ENCODE results near the gene UNC5A.

UNC5A gene

GRCh38 chr5:176881021-176881749 lies 70.8 kb downstream of the UNC5A start:
- TF ChIP-seq GATA3 (IDR thresholded peaks at IDR 0.05; ENCODE audit: low read depth, low read length), result no peak
- no peak for TF ChIP-seq GATA2 (IDR thresholded peaks at IDR 0.05; ENCODE audit: low read depth, low read length)

DNA sequence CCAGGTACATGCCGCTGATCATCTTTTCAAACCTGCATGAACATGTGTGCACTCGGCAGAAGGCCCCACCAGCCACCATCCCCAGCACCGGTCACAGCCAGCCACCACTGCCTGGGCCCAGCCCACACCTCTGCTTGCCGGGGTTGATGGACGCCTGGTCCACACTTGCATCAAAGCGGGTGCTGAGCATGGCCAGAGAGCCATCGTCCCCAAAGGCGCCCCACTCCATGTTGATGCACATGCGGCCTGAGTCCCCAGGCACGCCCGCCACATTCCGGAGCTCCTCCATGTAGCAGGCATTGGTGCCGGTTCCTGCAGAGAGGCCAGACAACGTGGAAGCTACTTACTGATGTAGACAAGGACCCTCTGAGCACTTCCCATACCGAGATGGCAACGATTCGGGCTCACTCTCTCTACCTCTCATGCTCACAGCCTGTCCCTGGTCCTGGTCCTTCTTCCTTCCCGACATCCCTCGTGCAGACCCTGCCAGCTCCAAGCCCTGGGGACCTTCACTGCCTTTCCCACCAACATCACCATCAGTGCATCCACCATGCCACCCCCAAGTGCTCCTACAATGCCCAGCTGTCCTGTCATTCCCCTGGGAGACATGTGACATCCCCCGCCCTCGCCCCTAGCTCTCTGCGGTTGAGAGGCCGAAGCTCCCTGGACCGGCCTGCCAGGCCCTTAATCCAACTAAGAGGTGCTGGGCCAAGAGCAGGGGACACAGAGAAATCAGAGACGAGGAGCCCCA lies 71.6 kb downstream of the UNC5A start:
- TF ChIP-seq GATA3 (IDR thresholded peaks at IDR 0.05; ENCODE audit: low read depth, low read length), result no peak
- TF ChIP-seq GATA2 (IDR thresholded peaks at IDR 0.05; ENCODE audit: low read depth, low read length), result no peak

DNA sequence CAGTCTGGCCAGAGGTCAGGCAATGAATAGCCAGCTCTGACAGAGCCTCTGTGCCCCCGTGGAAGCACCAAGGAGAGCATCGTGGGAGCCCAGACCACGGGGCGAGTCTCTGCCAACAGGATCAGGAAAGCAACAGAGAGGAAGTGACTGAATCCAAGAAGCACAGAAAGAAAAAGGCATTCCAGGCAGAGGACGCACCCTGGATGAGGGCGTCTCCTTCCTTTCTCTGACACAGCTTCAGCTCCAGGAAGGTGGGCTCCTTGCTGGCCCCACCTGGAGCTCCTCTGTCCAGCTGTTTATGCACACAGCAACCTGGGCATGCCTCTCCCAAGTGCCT lies 72.2 kb downstream of the UNC5A start:
- TF ChIP-seq GATA3 (IDR thresholded peaks at IDR 0.05; ENCODE audit: low read depth, low read length) (no peak), GATA2 (IDR thresholded peaks at IDR 0.05; ENCODE audit: low read depth, low read length) (no peak)

GRCh38 chr5:176883700-176884570 lies 73.6 kb downstream of the UNC5A start:
- no peak for TF ChIP-seq GATA3 (IDR thresholded peaks at IDR 0.05; ENCODE audit: low read depth, low read length)
- TF ChIP-seq GATA2 (IDR thresholded peaks at IDR 0.05; ENCODE audit: low read depth, low read length), result no peak

GRCh38 chr5:176884571-176884890 lies 74.2 kb downstream of the UNC5A start:
- TF ChIP-seq GATA3 (IDR thresholded peaks at IDR 0.05; ENCODE audit: low read depth, low read length), result no peak

DNA sequence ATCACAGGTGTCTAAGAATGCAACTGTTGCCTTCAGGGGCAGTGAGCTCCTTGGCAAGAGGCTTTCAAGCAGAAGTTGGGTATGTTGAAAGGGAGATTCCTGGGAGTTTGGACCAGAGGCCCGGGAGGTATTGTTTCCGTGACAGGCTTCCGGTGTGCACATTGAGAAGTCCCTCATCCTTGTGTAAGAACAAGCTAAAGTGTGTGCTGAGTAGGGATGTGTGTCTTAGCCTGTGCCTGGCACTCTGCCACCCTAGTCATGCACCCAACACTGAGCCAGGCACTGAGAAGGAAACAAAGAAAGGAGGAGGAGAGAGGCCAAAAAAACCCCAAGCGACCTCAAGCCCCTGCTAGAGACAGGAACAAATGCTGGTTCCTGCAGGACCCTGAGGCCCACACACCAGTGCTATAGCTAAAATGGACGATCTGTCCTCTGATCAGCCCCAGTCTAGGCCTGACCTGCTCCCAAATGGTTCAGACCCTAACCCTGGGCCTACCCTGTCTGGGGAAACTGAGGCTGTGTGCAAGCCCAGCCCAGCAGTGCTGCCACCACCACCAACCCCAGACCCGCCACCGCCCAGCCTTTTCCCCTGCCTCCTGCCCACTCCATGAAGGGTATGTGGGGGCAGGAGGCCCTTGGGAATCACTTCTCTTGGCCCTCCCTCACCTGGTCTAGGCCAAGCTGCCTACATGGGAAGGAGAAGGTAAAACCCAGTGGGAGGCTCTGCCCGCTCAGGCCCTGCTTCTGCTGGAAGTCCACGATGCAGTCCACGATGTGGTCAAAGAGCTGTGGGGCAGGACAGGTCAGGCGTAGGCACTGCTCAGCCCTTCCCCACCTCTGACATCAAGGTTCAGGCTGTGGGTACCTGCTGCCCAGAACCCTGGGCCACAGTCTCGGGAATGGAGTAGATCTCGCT lies 76.2 kb downstream of the UNC5A start:
- TF ChIP-seq GATA3 (IDR thresholded peaks at IDR 0.05; ENCODE audit: low read depth, low read length) (no peak), GATA2 (IDR thresholded peaks at IDR 0.05; ENCODE audit: low read depth, low read length) (no peak)

DNA sequence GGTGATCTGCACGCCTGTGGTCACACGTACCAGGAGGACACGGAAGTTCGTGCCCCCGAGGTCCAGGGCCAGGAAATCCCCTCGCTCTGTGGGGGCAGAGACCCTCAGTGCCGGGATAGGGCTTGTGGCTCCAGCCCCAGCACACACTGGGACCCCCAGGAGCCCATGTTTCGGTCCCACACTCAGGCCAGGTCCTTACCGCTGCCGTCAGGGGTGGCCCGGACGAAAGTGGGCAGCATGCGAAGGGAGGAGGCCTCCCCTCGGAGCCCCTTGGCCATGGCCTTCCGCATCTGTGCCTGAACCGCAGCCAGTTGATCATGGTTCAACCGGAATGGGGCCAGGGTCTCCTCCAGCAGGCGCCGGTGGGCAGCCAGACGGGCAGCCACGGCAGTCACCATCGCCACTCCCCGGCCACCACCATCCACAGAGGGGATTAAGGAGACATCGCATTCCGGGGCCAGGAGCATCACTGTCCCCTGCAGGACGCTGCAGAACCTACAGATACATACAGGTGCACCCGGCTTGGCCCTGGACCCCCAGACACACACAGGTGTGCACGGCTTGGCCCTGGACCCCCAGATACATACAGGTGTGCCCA lies 77.0 kb downstream of the UNC5A start:
- TF ChIP-seq GATA3 (IDR thresholded peaks at IDR 0.05; ENCODE audit: low read depth, low read length) (no peak), GATA2 (IDR thresholded peaks at IDR 0.05; ENCODE audit: low read depth, low read length) (no peak)

DNA sequence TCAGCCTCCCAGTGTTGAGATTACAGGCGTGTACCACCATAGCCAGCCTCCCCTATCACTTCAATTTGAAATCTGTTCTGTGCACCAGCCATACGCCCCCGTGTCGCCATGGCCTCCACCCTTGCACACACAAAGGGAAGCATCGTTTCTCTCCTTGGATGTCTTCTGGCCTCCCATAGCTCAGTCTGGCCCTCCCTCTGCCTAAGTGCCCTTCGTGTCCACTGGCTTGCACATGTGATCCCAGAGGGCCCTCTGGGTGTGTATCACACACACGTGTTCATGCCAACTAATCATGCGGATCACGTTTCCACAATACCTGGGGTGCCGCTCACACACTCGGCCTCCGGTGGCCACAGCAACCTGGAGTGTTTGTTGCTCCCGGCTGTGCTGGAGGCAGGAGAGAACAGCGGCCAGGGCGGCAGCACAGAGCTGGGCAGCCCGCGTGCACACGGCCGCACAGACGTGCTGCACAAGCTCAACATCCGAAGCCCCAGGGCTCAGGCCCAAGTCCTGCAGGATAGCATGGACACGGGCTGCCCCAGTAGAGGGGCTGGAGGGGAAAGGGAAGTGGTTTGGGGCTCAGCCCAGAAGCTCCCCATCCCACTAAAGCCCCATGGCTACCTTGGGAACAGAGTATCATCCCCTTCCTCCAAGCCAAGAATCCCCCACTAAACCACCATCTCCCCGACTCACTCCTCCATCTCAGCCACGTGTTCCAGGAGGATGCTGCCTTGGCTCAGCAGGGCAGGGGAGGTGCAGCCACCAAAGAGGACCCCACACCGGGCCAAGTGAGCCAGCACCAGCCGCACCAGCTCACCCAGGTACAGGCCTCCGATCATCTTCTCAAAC lies 77.9 kb downstream of the UNC5A start:
- no peak for TF ChIP-seq GATA3 (IDR thresholded peaks at IDR 0.05; ENCODE audit: low read depth, low read length)
- no peak for TF ChIP-seq GATA2 (IDR thresholded peaks at IDR 0.05; ENCODE audit: low read depth, low read length)

- TF ChIP-seq GATA2 (IDR thresholded peaks at IDR 0.05; ENCODE audit: low read depth, low read length), result no peak
- no peak for TF ChIP-seq GATA3 (IDR thresholded peaks at IDR 0.05; ENCODE audit: low read depth, low read length)
These were observed 78.5 kb downstream of the UNC5A start for GRCh38 chr5:176888865-176889165.

- no peak for TF ChIP-seq GATA2 (IDR thresholded peaks at IDR 0.05; ENCODE audit: low read depth, low read length)
- no peak for TF ChIP-seq GATA3 (IDR thresholded peaks at IDR 0.05; ENCODE audit: low read depth, low read length)
These were observed 79.2 kb downstream of the UNC5A start for GRCh38 chr5:176889321-176890280.

GRCh38 chr5:176890455-176891330 lies 80.3 kb downstream of the UNC5A start:
- no peak for TF ChIP-seq GATA3 (IDR thresholded peaks at IDR 0.05; ENCODE audit: low read depth, low read length)
- no peak for TF ChIP-seq GATA2 (IDR thresholded peaks at IDR 0.05; ENCODE audit: low read depth, low read length)
